Activated CD4-positive, CD25-positive, alpha-beta regulatory T cell (primary cell): ENCODE data around the gene LCLAT1.

Experiments
- DNase-seq, 4 experiments: peaks; one replicate each; lab custom pipeline; 2025; lab: John Stamatoyannopoulos, UW

Gene LCLAT1

DNA sequence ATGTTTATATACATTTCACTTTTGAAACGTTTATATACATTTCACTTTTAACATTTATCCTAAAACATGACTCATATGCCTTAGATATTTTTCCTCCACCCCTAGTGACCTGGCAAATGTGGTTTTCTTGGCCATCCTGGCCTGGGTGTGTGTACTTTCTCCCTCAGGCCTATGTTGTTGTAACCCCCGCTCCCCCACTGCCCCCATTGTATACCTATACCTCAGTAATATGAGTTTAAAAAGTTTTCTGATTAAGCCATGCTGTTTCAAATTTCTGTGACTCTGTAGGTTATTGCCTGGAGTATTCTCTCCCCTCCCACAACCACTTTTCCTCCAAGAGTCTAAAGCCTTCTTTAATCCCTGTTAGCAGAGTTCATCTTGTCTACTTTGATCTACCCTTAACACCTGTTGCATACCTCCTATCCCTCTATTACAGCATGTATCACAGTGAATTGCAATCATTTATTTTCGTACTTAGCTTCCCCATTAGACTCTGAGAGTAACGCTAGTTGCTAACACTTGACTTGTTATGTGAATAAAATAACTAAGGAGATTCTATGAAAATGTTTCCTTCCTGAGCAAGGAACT is 67.9 kb downstream of the LCLAT1 start:
- no peak for DNase-seq

DNA sequence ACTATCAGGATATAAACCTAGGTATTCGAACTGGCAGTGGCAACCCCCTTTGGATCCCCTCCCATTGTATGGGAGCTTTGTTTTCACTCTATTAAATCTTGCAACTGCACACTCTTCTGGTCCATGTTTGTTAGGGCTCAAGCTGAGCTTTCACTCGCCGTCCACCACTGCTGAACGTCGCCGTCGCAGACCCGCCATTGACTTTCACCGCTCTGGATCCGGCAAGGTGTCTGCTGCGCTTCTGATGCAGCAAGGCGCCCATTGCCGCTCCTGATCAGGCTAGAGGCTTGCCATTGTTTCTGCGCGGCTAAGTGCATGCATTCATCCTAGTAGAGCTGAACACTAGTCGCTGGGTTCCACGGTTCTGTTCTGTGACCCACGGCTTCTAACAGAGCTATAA is 69.1 kb downstream of the LCLAT1 start:
- DNase-seq: no peak

DNA sequence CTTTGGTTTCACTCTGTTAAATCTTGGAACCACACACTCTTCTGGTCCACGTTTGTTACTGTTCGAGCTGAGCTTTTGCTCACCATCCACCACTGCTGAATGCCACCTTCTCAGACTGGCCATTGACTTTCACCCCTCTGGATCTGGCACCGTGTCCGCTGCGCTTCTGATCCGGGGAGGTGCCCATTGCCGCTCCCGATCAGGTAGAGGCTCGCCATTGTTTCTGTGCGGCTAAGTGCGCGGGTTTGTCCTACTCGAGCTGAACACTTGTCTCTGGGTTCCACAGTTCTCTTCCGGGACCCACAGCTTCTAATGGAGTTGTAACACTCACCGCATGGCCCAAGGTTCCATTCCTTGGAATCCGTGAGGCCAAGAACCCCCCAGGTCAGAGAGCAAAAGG is 72.8 kb downstream of the LCLAT1 start:
- no peak for DNase-seq

GRCh38 chr2:30522421-30522820 is 75.4 kb downstream of the LCLAT1 start:
- no peak for DNase-seq

DNA sequence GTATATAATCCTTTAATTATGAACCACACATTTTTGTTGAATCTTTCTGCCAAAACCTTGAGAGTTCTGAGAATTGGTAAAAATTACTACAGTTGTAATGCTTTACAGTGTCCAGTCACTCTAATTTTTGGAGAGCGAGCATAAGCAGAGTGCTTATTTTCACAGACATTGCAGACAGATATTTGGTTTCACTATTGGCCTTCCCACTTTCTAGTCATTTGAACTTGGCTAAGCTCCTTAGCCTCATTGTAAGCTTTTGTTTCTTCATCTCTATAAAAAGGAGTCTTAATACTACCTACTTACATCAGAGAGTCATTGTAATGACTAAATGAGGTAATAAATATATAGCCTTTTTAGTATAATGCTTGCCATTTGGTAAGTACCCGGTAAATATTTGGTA is 80.4 kb downstream of the LCLAT1 start:
- DNase-seq: no peak

GRCh38 chr2:30527859-30528258 is 80.8 kb downstream of the LCLAT1 start:
- DNase-seq: no peak

DNA sequence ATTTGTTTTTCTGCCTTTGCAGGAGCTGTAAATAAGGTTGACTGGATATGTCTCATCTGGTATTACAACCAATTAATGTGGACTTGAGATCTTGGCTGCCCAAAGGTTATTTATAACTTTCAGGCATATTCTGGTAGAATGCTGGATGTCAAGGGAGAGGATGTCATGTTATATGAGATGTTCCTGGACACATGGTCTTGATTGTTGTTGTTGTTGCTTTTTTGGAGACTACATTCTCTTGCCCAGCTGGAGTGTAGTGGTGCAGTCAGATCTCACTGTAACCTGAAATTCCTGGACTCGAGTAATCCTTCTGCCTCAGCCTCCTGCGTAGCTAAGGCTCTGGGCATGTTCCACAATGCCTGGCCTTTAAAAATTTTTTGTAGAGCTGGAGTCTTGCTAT is 83.3 kb downstream of the LCLAT1 start:
- DNase-seq: no peak

- no peak for DNase-seq
Observed at GRCh38 chr2:30541680-30542079, 94.6 kb downstream of the LCLAT1 start.

DNA sequence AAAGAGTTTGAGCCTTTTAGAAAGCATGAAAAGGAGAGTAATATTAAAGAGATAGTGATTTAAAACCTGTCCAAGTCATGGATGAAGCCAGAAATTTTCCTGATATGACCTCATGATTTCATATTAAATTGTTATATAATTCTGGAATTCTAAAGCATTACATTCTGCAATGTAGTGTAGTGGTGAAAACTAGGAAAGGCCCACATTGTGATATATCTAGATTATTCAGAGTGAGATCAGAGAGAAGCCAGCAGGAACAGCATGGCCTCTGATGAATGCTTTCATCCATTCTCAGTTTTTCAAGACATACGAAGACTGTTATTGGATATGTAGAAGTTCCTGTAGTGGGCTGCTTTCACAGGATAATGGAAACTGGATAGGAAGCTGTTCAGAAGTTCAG is 98.8 kb downstream of the LCLAT1 start:
- DNase-seq: no peak

- DNase-seq: no peak
Observed at GRCh38 chr2:30548386-30548785, 101.3 kb downstream of the LCLAT1 start.

DNA sequence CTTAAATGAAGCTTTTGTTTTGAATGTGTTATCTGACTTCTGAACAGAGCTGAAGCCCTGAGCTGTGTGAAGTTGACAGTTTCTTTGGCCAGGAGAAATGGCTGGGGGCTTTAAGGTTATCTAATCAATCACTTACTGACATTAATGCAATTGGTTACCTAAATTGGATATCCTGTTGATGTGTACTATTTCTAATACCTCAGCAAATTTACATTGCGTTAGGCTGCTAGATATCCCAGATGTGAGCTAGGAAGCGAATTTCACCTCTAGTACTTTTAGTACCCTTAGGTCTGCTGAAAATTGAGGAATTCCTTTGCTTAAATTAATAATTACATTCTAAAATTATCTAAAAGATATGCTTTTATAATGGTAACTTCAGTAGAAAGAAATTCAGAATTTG is 102.0 kb downstream of the LCLAT1 start:
- DNase-seq: no peak

- DNase-seq: no peak
Observed at GRCh38 chr2:30559544-30560275, 112.7 kb downstream of the LCLAT1 start.

DNA sequence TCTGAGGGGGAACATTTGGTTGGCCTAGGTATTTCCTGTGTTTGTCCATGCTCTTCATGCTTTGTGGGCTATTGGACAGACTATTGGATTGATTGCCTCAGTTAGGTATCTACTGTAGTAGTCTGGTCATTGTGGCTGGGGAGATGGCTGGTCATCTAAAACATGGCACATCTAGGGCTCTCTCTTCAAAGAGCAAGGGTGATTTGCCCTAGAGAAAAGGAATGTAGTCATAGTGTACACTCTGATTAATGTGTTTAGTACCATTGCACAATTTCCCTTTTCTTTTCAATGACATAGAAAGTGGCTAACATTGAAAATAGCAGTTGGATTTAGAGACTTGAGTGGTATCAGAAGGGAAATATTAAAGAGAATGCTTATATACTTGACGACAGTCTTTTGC is 114.3 kb downstream of the LCLAT1 start:
- DNase-seq: no peak

- DNase-seq: no peak
Observed at GRCh38 chr2:30565851-30566358, 118.9 kb downstream of the LCLAT1 start.

DNA sequence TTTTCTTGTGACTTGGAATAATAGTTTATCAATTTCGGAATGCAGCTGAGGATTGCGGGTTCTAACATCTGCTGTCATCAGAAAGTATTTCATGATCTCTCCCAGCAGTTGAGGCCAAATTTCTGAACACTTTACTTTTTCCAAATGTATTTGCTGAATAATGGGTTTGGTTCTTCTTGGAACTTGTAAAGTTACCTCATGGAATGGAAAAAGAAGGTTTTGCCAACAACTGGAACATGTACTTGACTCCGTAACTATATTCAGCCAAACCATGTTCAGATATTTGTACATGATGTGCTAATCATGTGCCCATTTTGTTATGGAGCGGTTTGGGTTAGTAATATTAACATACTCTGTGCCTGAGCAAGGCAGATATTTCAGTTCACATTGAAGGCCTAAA is 119.6 kb downstream of the LCLAT1 start:
- DNase-seq: no peak

DNA sequence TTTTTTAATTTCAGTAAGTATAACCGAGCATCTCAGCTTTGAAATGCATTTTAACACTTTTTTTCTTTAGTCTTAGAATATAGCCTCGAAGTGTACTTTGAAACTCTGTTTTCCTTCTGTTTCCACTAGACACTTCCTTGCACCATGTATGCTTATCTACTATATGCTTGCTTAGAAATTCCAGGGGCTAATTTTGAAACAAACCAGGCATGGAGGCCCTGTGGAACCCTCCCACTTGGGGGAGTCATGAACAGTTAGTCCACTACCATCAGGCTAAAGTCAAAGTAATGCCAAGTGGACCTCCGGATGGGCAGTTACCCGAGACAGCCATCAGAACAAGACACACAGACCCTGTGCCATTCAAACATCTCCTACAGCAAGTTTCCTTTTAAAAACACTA is 120.3 kb downstream of the LCLAT1 start:
- no peak for DNase-seq

DNA sequence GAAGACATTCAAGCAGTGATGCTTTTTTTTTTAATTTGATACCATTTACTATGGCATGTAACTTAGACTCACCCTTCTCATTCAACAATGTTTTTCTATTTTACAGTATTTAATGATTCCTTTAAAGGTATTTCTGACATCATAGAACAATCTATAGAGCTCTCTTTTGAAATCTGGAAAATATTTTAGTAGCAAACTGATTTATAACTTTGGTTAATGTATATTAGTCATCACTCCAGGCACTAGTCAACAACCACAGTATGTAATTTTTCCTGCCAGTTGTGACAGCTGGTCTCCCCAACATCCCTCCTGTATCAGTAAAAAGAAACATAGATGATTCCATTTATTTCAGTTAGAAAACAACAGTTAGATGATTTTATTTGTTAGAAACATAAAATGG is 122.9 kb downstream of the LCLAT1 start:
- no peak for DNase-seq

DNA sequence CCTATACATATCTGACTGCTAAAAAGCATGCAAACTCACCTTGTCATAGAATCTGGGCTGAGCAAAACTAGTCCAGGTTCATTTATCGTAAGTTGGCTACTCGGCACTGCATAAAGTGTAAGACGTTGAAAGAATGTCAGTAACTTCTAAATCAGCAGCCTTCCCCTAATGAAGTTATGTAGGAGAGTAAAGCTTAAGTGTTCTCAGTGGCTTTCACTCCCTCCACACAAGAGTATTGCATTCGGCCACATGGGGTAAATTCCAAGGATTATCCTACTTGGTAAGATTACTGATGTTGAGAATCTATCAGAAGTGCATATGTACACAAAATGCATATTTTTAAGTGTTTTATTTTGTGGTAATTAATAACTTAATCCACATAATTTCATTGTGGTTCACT is 130.1 kb downstream of the LCLAT1 start:
- no peak for DNase-seq

DNA sequence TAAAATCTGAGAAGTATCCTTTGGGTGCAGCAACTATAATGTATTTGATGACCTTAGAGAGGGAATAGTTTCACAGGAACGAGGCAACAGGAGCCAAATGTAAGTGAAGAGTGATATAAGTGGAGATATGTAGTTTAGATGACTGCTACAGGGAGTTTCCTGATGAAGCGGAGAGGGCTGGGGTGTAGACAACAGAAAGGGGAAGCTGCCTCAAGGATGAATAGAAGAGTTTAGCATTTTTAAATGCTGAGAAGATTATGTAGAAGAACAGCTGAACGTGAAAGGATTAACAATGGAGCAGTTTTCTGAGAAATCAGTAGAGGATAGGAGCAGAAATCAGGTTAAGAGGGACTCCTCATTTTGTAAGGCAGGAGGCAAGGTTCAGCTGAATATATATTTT is 133.3 kb downstream of the LCLAT1 start:
- DNase-seq: no peak

GRCh38 chr2:30582521-30582920 is 135.5 kb downstream of the LCLAT1 start:
- no peak for DNase-seq

DNA sequence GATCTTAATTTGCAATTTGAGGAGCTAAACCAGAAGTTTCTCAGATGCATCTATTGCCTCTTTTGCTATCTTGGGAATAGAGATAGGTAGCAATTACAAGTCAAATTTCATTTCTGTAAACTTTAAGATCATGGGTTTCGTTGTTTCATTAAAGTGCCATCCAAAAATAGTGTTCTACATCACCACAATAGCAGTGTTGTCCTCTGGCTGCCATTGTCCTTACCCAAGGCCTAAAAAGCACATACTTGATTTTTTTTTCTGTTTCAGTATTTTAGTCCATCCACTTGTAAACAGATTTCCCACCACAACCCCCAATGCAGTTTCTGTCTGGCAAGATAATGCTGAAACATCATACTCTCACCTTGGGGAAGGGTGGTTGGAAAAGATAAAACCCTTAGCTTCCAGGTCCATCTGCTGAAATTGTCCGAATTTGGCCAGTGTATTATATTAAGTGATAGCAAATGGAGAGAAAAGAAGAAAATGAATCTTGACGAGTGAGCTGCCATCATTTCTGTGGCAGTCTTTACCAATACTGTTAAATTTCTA is 136.2 kb downstream of the LCLAT1 start:
- DNase-seq: no peak

- DNase-seq: no peak
Observed at GRCh38 chr2:30584116-30584515, 137.1 kb downstream of the LCLAT1 start.

GRCh38 chr2:30588994-30589393 is 141.9 kb downstream of the LCLAT1 start:
- DNase-seq: no peak

- no peak for DNase-seq
Observed at GRCh38 chr2:30590407-30590806, 143.4 kb downstream of the LCLAT1 start.
